Mucosa of descending colon (tissue), 3 donors: Measurements from ENCODE around the gene GRM8. TPM values are rescaled to one million over a fixed set of nuclear protein-coding genes. Genes with fewer than 3 reads are reported as not detected.

ENCODE experiments used
- ATAC-seq: fragments of 200-7000 bp; cut with Tn5 transposase; one replicate; pipeline ENCODE4 v1.9.1; 2020; ENCODE audit warnings: mild to moderate bottlenecking, moderate library complexity
- DNase-seq, 3 donors: peaks; one replicate each; pipeline ENCODE4 v3.0.0-alpha.2; 2020
- H3K36me3 ChIP-seq: fragments of 200-600 bp; one replicate; pipeline ENCODE4 v1.8.0; 2021; ENCODE audit warnings: low read depth, mild to moderate bottlenecking
- H3K4me1 ChIP-seq: fragments of 200-600 bp; one replicate; pipeline ENCODE4 v1.8.0; 2021; ENCODE audit warnings: low read depth, mild to moderate bottlenecking
- H3K4me3 ChIP-seq: fragments of 200-600 bp; one replicate; pipeline ENCODE4 v1.8.0; 2021; ENCODE audit warnings: mild to moderate bottlenecking
- H3K9me3 ChIP-seq: fragments of 200-600 bp; one replicate; pipeline ENCODE4 v1.8.0; 2021; ENCODE audit warnings: mild to moderate bottlenecking
- CTCF ChIP-seq: fragments of 200-600 bp; IDR thresholded peaks from one replicate; pipeline ENCODE4 v1.8.0; 2022; ENCODE audit warnings: antibody characterized with exemption, mild to moderate bottlenecking
- intact Hi-C, 2 donors: fragments of 100-400 bp; cut with DNase I in 1 of 2; cut with micrococcal nuclease in 1 of 2; formaldehyde crosslinking; loops; one replicate each; pipeline versions ENCODE4 v1.11.0 to v1.11.1; 2022; cut with DNase I, micrococcal nuclease
- total RNA-seq, 3 donors: library from RNA; stranded (reverse); fragmentation: NEBNext Ultra II Directional in 2 of 3; extraction: Animal tissue kit (Norgen Biotek cat#: 25700) in 2 of 3; gene quantifications; one replicate each; pipeline versions ENCODE4 v1.2.1 to v1.2.4, GENCODE V29; 2021 to 2023
- donor health status: DM: no; HTN: no; CAD: no; lungs with moderate emphysema.
- donor health status: DM: no; HTN: no; CAD: no.
- donor health status: DM: no; HTN: yes; CAD: no.

Gene GRM8
- total RNA-seq, 3 donors from 2014 or later, result 0.41 to 9.2 (median 4.4) TPM

DNA sequence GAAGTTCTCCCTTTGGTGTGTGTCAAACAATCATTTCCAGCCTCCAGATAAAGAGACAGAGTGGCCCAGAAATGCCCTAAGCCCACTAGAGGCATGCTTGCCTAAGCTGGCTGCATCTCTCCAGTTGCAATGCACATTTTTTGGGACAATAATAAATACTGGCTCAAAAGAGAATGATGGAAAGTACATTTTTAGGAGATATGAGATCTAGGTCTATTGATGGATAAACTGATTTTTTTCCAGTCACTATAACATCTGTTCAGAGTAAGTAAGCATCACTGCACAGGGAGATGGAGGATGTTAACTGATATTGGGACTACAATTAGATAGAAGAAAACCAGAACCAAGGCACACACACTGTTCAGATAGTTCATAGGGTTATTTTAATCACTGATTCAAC lies 553.0 kb downstream of the GRM8 start:
- no peaks in the 10 kb centered on the region for H3K9me3 ChIP-seq
- no peak for TF ChIP-seq CTCF
- intact Hi-C loops, result no loop called here

DNA sequence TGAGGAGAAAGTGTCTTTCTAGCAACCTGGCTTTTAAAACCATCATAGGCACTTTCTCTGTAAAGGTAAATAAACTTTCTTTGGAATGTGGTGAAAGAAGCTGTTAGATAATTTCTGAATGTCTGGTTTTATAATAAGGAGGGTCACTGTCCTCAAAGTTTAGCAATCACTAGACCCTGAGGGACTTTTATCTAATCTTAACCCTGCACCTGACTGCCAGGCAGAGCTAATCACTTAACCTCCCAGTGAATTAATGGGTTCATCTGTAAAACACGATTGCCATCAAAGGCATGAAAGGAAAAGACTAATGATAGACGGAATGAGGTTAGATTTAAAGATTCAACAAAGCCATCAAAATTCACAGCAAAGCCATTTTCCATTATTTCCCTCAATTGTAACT lies 553.8 kb downstream of the GRM8 start:
- intact Hi-C loops, result no loop called here
- DNase-seq, result no peak
- no peak for ATAC-seq
- TF ChIP-seq CTCF, result no peak
- no peaks in the 10 kb centered on the region for H3K36me3 ChIP-seq
- H3K4me3 ChIP-seq, result no peak overlapping the region
- no peaks in the 10 kb centered on the region for H3K4me1 ChIP-seq
- no peaks in the 10 kb centered on the region for H3K9me3 ChIP-seq

More for the DNA sequence above, 553.0 kb downstream of the GRM8 start:
- ATAC-seq (no peak), DNase-seq (no peak)
- Histone ChIP-seq H3K4me3 (no peak overlapping the region), H3K36me3 (no peaks in the 10 kb centered on the region), H3K4me1 (no peaks in the 10 kb centered on the region)

GRCh38 chr7:126698446-126698845 lies 554.3 kb downstream of the GRM8 start:
- Histone ChIP-seq H3K36me3 (no peaks in the 10 kb centered on the region), H3K4me3 (no peak overlapping the region), H3K9me3 (no peaks in the 10 kb centered on the region), H3K4me1 (no peaks in the 10 kb centered on the region)
- intact Hi-C loops, result no loop called here
- DNase-seq, result no peak
- no peak for TF ChIP-seq CTCF
- ATAC-seq, result no peak

- DNase-seq (peak in 1 of 3 donors; percentile 11), ATAC-seq (no peak)
- H3K36me3 ChIP-seq, result no peaks in the 10 kb centered on the region
- intact Hi-C loops, result no loop called here
- H3K9me3 ChIP-seq, result no peaks in the 10 kb centered on the region
- no peak for TF ChIP-seq CTCF
- H3K4me1 ChIP-seq, result no peaks in the 10 kb centered on the region
- H3K4me3 ChIP-seq, result no peak overlapping the region
Measured at GRCh38 chr7:126696256-126697038, 556.3 kb downstream of the GRM8 start.

- H3K36me3 ChIP-seq, result no peaks in the 10 kb centered on the region
- intact Hi-C loops, result no loop called here
- no peaks in the 10 kb centered on the region for H3K9me3 ChIP-seq
- DNase-seq (peak in 1 of 3 donors; percentile 28), ATAC-seq (no peak)
- no peaks in the 10 kb centered on the region for H3K4me1 ChIP-seq
- H3K4me3 ChIP-seq, result no peak overlapping the region
- TF ChIP-seq CTCF, result no peak
Measured at GRCh38 chr7:126690848-126691751, 561.6 kb downstream of the GRM8 start.
